Measurements from ENCODE around the gene RPH3AL. TPM values are rescaled to one million over a fixed set of nuclear protein-coding genes. Genes with fewer than 3 reads are reported as not detected.

Gene RPH3AL
- total and polyA plus RNA-seq, 2 donors: 2.6 to 3.2 TPM

DNA sequence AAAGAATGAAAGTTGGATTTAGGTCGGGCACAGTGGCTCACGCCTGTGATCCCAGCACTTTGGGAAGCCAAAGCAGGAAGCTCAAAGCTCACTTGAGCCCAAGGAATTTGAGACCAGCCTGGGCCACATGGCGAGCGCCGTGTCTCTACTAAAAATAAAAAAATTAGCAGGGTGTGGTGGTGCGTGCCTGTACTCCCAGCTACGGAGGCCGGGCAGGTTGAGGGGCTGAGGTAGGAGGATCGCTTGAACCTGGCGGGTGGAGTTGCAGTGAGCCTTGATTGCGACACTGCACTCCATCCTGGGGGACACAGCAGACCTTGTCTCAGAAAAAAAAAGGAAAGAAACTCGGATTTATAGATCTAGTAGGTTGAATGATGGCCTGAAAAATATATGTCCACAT lies 37.4 kb upstream of the RPH3AL start:
- DNase-seq (ENCODE audit: low read depth in 6 of 9, low spot score in 9 of 9): no peak
- Histone ChIP-seq H3K4me1 (ENCODE audit: control insufficient read depth in 2 of 2, insufficient read depth in 2 of 2, low read length in 2 of 2) (peaks cover 4 to 9% of the 10 kb centered on the region in 2 donors), H3K4me3 (ENCODE audit: low read length in 2 of 2) (no peak overlapping the region), H3K9me3 (ENCODE audit: control insufficient read depth in 2 of 2, insufficient read depth in 1 of 2, low read length in 1 of 2) (no peaks in the 10 kb centered on the region), H3K27me3 (ENCODE audit: control insufficient read depth in 2 of 2, insufficient read depth in 1 of 2, low read length in 1 of 2) (peaks cover 16 to 31% of the 10 kb centered on the region in 2 donors), H3K36me3 (ENCODE audit: control insufficient read depth in 2 of 2, insufficient read depth in 2 of 2, low read length in 1 of 2) (no peaks in the 10 kb centered on the region), H3K27ac (ENCODE audit: low read depth in 1 of 2, low read length in 1 of 2) (no peak overlapping the region)
- WGBS: 92% methylated on average over 12 of the region's 12 CpGs

- no peak for DNase-seq (ENCODE audit: low read depth in 6 of 9, low spot score in 9 of 9)
- 98% methylated on average over 10 of the region's 10 CpGs for WGBS
- Histone ChIP-seq H3K36me3 (ENCODE audit: control insufficient read depth in 2 of 2, insufficient read depth in 2 of 2, low read length in 1 of 2) (no peaks in the 10 kb centered on the region), H3K27ac (ENCODE audit: low read depth in 1 of 2, low read length in 1 of 2) (no peak overlapping the region), H3K4me1 (ENCODE audit: control insufficient read depth in 2 of 2, insufficient read depth in 2 of 2, low read length in 2 of 2) (peaks cover 5 to 13% of the 10 kb centered on the region in 2 donors), H3K27me3 (ENCODE audit: control insufficient read depth in 2 of 2, insufficient read depth in 1 of 2, low read length in 1 of 2) (peaks cover 33 to 51% of the 10 kb centered on the region in 2 donors), H3K4me3 (ENCODE audit: low read length in 2 of 2) (no peak overlapping the region), H3K9me3 (ENCODE audit: control insufficient read depth in 2 of 2, insufficient read depth in 1 of 2, low read length in 1 of 2) (peaks cover 0 to 6% of the 10 kb centered on the region in 2 donors)
Measured at GRCh38 chr17:388087-388486, 35.5 kb upstream of the RPH3AL start.

- H3K27me3 ChIP-seq (ENCODE audit: control insufficient read depth in 2 of 2, insufficient read depth in 1 of 2, low read length in 1 of 2): peaks cover 37 to 62% of the 10 kb centered on the region in 2 donors
- DNase-seq (ENCODE audit: low read depth in 6 of 9, low spot score in 9 of 9): peak in 4 of 9 donors; percentile 2 to 56 (median 36)
- no peaks in the 10 kb centered on the region for H3K36me3 ChIP-seq (ENCODE audit: control insufficient read depth in 2 of 2, insufficient read depth in 2 of 2, low read length in 1 of 2)
- H3K9me3 ChIP-seq (ENCODE audit: control insufficient read depth in 2 of 2, insufficient read depth in 1 of 2, low read length in 1 of 2): peaks cover 0 to 6% of the 10 kb centered on the region in 2 donors
- H3K4me3 ChIP-seq (ENCODE audit: low read length in 2 of 2): peak overlapping the region in 1 of 2 donors; percentile 81
- H3K4me1 ChIP-seq (ENCODE audit: control insufficient read depth in 2 of 2, insufficient read depth in 2 of 2, low read length in 2 of 2): peaks cover 5 to 15% of the 10 kb centered on the region in 2 donors
- no peak overlapping the region for H3K27ac ChIP-seq (ENCODE audit: low read depth in 1 of 2, low read length in 1 of 2)
- 12% methylated on average over 57 of the region's 57 CpGs for WGBS
Measured at GRCh38 chr17:386141-386876, 33.7 kb upstream of the RPH3AL start.

DNA sequence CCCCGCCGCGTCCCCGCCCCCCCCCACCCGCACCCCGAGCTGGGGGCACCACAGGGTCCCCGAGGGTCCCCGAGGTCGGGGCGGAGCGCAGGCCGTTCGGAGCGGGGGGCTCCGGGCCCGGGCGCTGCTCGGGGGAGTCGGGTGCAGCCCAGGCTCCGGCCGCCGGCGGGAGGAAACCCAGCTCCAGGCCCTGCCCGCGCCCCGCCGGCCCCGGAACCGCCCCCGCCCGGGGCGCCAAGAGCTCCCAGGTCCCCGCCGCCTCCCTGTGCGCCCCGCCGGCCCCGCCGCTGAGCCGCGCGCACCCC lies 33.2 kb upstream of the RPH3AL start:
- Histone ChIP-seq H3K36me3 (ENCODE audit: control insufficient read depth in 2 of 2, insufficient read depth in 2 of 2, low read length in 1 of 2) (no peaks in the 10 kb centered on the region), H3K9me3 (ENCODE audit: control insufficient read depth in 2 of 2, insufficient read depth in 1 of 2, low read length in 1 of 2) (peaks cover 0 to 6% of the 10 kb centered on the region in 2 donors), H3K27me3 (ENCODE audit: control insufficient read depth in 2 of 2, insufficient read depth in 1 of 2, low read length in 1 of 2) (peaks cover 37 to 62% of the 10 kb centered on the region in 2 donors), H3K27ac (ENCODE audit: low read depth in 1 of 2, low read length in 1 of 2) (no peak overlapping the region), H3K4me3 (ENCODE audit: low read length in 2 of 2) (peak overlapping the region in 1 of 2 donors; percentile 81), H3K4me1 (ENCODE audit: control insufficient read depth in 2 of 2, insufficient read depth in 2 of 2, low read length in 2 of 2) (peaks cover 5 to 15% of the 10 kb centered on the region in 2 donors)
- WGBS: 2% methylated on average over 38 of the region's 42 CpGs
- DNase-seq (ENCODE audit: low read depth in 6 of 9, low spot score in 9 of 9): no peak

- H3K9me3 ChIP-seq (ENCODE audit: control insufficient read depth in 2 of 2, insufficient read depth in 1 of 2, low read length in 1 of 2): peaks cover 0 to 6% of the 10 kb centered on the region in 2 donors
- peak in 3 of 9 donors; percentile 7 to 35 (median 15) for DNase-seq (ENCODE audit: low read depth in 6 of 9, low spot score in 9 of 9)
- H3K4me1 ChIP-seq (ENCODE audit: control insufficient read depth in 2 of 2, insufficient read depth in 2 of 2, low read length in 2 of 2): peaks cover 5 to 15% of the 10 kb centered on the region in 2 donors
- H3K27ac ChIP-seq (ENCODE audit: low read depth in 1 of 2, low read length in 1 of 2): no peak overlapping the region
- WGBS: under 1% methylated on average over 68 of the region's 70 CpGs
- H3K4me3 ChIP-seq (ENCODE audit: low read length in 2 of 2): peak overlapping the region; percentile 18 to 81
- peaks cover 37 to 62% of the 10 kb centered on the region in 2 donors for H3K27me3 ChIP-seq (ENCODE audit: control insufficient read depth in 2 of 2, insufficient read depth in 1 of 2, low read length in 1 of 2)
- H3K36me3 ChIP-seq (ENCODE audit: control insufficient read depth in 2 of 2, insufficient read depth in 2 of 2, low read length in 1 of 2): no peaks in the 10 kb centered on the region
Measured at GRCh38 chr17:385178-385835, 32.7 kb upstream of the RPH3AL start.

DNA sequence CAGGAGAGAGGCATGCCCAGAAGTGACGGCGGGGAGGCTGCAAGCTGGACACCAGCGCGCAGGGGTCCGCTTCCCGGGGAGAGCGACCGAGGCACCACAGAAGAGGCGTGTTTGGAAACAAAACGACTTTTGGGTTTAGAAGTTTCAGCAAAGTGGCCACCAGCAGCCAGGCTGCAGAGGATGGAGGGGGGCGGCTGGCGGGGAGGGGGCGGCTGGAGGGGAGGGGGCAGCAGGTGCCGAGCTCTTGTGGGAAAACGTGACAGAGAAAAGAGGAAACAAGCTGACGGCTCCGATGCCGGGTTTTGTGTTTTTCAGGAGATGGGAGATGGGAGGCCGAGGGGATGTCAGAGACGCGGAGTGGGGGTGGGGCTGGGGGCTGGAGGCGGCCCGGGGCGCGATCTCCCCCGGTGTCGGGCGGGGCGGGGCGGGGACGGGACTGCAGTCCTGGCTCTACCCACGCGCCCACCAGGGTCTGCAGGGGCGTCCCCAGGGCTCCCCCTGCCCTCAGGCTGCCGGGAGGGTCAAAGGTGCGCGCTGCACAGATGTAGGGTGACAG lies 32.1 kb upstream of the RPH3AL start:
- DNase-seq (ENCODE audit: low read depth in 6 of 9, low spot score in 9 of 9): no peak
- 26% methylated on average over 37 of the region's 37 CpGs for WGBS
- H3K27ac ChIP-seq (ENCODE audit: low read depth in 1 of 2, low read length in 1 of 2): no peak overlapping the region

DNA sequence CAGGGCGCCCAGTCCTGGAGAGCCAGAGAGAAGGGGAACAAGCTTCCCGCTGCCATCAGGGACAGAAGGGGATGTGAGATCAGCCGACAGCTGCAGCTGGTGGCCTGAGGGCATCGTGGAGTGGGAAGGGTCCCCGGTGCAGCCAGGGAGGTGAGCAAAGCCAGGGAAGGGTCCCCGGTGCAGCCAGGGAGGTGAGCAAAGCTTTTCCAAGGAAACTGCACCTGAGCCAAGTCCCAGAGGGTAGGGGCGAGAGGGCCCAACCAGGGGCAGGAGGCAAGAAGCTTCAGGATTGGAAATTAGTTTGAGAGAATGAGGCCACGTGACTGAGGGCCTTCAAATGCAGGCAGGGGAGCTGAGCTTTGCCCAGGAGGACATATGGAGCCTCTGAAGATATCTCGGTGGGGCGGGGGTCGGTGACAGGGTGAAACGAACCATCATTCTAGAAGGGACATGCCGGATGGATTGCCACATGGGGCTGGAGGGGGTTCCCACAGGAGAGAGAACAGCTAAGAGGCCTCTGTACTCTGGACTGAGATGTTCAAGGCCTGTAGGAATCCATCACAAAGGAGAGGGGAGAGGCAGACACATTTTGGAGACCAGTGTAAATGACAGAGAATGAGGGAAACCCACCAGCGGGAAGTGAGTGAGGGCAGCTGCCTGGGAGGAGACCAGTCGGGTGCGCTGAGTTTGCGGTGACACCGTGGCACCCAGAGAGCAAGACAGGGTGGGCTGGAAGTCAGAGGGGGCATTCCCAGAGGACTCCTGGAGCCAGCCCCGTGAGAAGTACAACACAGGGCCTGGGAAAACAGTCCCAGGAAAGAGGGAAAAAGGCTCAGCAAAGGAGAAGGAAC lies 31.4 kb upstream of the RPH3AL start:
- WGBS: 88% methylated on average over 19 of the region's 19 CpGs
- no peaks in the 10 kb centered on the region for H3K36me3 ChIP-seq (ENCODE audit: control insufficient read depth in 2 of 2, insufficient read depth in 2 of 2, low read length in 1 of 2)
- no peak for DNase-seq (ENCODE audit: low read depth in 6 of 9, low spot score in 9 of 9)
- H3K4me1 ChIP-seq (ENCODE audit: control insufficient read depth in 2 of 2, insufficient read depth in 2 of 2, low read length in 2 of 2): peaks cover 5 to 15% of the 10 kb centered on the region in 2 donors
- H3K9me3 ChIP-seq (ENCODE audit: control insufficient read depth in 2 of 2, insufficient read depth in 1 of 2, low read length in 1 of 2): peaks cover 0 to 6% of the 10 kb centered on the region in 2 donors
- H3K4me3 ChIP-seq (ENCODE audit: low read length in 2 of 2): no peak overlapping the region
- peaks cover 36 to 64% of the 10 kb centered on the region in 2 donors for H3K27me3 ChIP-seq (ENCODE audit: control insufficient read depth in 2 of 2, insufficient read depth in 1 of 2, low read length in 1 of 2)
- no peak overlapping the region for H3K27ac ChIP-seq (ENCODE audit: low read depth in 1 of 2, low read length in 1 of 2)

More for the DNA sequence above, 32.1 kb upstream of the RPH3AL start:
- Histone ChIP-seq H3K27me3 (ENCODE audit: control insufficient read depth in 2 of 2, insufficient read depth in 1 of 2, low read length in 1 of 2) (peaks cover 37 to 62% of the 10 kb centered on the region in 2 donors), H3K36me3 (ENCODE audit: control insufficient read depth in 2 of 2, insufficient read depth in 2 of 2, low read length in 1 of 2) (no peaks in the 10 kb centered on the region), H3K4me3 (ENCODE audit: low read length in 2 of 2) (peak overlapping the region; percentile 18 to 81), H3K4me1 (ENCODE audit: control insufficient read depth in 2 of 2, insufficient read depth in 2 of 2, low read length in 2 of 2) (peaks cover 5 to 15% of the 10 kb centered on the region in 2 donors), H3K9me3 (ENCODE audit: control insufficient read depth in 2 of 2, insufficient read depth in 1 of 2, low read length in 1 of 2) (peaks cover 0 to 6% of the 10 kb centered on the region in 2 donors)

DNA sequence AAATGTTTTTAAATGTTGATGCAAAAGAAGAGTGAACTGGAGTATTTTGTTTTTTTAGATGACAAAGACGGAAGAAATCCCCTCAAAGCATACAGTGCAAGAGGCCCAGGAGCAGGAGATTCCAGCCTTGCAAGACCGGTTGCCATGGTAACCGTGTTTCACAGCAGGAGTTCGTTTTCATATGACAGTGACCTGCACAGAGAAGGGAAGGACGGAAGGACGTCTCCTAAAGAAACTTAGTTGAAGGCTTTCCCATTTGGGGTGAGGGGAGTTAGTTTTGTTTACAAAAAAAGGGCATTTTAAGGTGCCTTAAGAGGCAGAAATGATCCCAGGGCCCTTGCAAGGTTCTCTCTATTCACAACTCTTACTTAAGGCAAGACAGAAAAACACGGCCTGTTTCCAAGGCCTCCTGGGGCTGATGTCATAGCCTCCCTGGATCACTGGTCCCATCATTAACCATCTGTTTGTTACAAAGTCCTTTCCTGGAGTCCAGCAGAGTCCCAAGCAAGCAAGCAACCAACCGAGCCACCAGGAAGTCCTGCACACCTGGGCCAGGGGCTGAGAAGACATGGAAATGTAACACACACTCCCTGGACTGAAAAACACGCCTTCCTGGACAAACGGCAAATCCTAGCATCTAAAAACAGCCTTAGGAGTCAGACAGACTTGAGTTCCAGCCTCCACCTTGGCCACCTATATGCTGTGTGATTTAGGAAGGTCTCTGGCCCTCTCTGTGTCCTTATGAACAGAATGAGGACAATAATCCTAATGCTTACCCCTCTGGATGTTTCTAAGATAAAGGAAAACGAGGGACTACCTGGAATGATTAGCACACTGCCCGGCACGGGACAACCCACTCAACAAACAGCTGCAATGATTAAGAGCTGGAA lies 30.3 kb upstream of the RPH3AL start:
- H3K27me3 ChIP-seq (ENCODE audit: control insufficient read depth in 2 of 2, insufficient read depth in 1 of 2, low read length in 1 of 2): peaks cover 35 to 59% of the 10 kb centered on the region in 2 donors
- peaks cover 0 to 6% of the 10 kb centered on the region in 2 donors for H3K9me3 ChIP-seq (ENCODE audit: control insufficient read depth in 2 of 2, insufficient read depth in 1 of 2, low read length in 1 of 2)
- peaks cover 5 to 15% of the 10 kb centered on the region in 2 donors for H3K4me1 ChIP-seq (ENCODE audit: control insufficient read depth in 2 of 2, insufficient read depth in 2 of 2, low read length in 2 of 2)
- no peak overlapping the region for H3K4me3 ChIP-seq (ENCODE audit: low read length in 2 of 2)
- no peak for DNase-seq (ENCODE audit: low read depth in 6 of 9, low spot score in 9 of 9)
- WGBS: 80% methylated on average over 13 of the region's 13 CpGs
- H3K27ac ChIP-seq (ENCODE audit: low read depth in 1 of 2, low read length in 1 of 2): no peak overlapping the region
- H3K36me3 ChIP-seq (ENCODE audit: control insufficient read depth in 2 of 2, insufficient read depth in 2 of 2, low read length in 1 of 2): no peaks in the 10 kb centered on the region
